NCI-H2107 treated with DMSO at 0.1 percent for 48 hours (cell line): ENCODE measurements around the gene SFTPA1.
"Not testable (repeated sequence)": the region's sequence is repeated elsewhere in the genome, so short reads cannot be mapped to it uniquely, and the experiment has no call there.

Experiments used
- DNase-seq: peaks from one replicate; lab custom pipeline; 2025; ENCODE audit not compliant: unreplicated experiment; lab: John Stamatoyannopoulos, UW

The SFTPA1 gene

DNA sequence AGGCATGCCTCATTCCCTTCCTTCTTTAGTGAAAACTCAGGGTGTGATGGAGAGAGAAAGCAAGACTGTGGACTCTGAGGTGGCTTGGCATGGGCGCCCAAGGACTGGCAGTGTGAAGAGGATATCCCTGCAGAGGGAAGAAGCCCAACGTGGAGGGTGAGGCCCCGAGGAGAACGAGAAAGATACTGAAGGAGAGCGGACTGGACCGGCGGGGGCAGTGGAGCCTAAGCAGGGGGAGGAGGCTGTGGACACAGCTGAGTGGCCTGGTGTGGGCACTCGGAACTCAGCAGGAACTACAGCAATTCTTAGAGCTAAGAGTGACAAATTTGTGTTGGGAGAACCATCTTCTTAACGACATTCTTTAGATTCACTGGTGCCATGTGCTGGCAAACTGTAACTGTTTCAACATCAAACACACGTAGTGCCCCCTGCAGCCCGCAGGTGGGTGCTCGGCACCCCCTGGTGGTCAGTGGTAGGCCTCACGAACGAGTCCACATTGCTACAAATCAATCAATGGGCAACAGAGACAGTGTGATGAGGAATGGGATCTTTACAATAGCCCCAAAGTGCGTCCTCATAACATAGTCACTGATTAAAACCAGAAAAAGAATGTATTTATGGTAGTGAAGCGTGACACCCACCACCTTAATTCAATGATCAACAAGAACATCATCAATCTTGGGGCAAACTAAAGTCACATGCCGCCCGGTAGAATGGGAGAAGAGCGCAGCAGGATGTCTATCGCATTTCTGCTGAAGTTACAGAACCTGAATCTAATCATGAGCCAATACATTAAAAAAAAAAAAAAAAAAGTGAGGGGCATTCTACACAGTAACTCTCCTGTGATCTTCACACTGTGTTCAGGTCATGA is 2.0 kb upstream of the SFTPA1 start:
- no peak for DNase-seq

GRCh38 chr10:79611193-79611976 is 646 bp downstream of the SFTPA1 start:
- DNase-seq, result not testable (repeated sequence)

DNA sequence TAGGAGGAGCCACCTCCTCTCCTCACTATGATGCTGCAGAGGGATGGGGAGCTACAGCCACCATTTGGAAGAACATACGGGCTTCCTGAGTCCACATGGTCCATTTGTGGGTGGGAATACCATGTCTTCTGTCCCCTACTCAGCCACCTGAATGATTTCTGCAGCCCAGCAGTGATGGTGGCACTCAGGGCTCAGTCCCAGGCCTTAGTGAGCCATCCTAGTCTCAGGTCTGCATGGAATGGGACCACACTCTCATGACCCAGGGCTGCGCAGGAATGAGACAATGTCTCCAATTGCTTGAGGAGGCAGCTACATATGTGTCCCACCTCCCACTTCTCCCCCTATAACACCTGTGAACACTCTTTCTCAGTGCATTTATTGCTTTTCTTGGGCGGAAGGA is 4.8 kb downstream of the SFTPA1 start:
- DNase-seq, result no peak

DNA sequence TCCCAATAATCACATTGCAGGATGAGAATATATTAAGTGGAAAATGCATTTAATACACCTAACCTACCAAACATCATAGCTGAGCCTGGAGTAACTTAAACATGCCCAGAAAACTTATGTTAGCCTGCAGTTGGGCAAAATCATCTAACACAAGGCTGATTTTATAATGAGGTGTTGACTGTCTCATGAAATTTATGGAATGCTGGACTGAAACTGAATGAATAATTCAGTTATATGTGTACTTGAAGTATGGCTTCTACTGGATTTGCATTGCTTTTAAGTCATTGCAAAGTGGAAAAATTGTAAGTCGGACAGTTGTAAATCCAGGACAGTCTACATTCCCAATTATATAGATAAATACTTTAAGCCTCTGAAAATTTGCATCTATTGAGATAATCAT is 5.4 kb downstream of the SFTPA1 start:
- no peak for DNase-seq

- not testable (repeated sequence) for DNase-seq
Measured at GRCh38 chr10:79623663-79624062, 12.9 kb downstream of the SFTPA1 start.

- DNase-seq, result no peak
Measured at GRCh38 chr10:79627075-79627474, 16.3 kb downstream of the SFTPA1 start.

DNA sequence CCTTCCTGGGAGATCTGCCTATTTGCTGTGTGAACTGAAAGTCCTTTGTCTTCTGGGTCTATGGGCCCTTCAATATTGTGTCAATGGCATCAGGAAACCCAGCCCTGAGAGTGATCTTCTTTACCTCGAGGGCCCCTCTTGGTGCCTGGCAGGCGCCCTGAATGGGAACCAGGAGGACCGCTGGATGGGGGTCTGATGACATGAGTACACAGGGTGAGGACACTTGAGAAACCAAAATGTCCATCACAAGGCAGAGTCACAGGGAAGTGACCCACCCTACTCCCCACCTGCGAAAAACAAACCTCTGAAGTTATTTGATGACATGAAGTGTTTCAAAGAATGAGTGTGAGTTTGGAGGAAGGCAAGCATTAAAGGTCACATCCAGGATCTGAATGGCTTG is 17.3 kb downstream of the SFTPA1 start:
- DNase-seq, result no peak

DNA sequence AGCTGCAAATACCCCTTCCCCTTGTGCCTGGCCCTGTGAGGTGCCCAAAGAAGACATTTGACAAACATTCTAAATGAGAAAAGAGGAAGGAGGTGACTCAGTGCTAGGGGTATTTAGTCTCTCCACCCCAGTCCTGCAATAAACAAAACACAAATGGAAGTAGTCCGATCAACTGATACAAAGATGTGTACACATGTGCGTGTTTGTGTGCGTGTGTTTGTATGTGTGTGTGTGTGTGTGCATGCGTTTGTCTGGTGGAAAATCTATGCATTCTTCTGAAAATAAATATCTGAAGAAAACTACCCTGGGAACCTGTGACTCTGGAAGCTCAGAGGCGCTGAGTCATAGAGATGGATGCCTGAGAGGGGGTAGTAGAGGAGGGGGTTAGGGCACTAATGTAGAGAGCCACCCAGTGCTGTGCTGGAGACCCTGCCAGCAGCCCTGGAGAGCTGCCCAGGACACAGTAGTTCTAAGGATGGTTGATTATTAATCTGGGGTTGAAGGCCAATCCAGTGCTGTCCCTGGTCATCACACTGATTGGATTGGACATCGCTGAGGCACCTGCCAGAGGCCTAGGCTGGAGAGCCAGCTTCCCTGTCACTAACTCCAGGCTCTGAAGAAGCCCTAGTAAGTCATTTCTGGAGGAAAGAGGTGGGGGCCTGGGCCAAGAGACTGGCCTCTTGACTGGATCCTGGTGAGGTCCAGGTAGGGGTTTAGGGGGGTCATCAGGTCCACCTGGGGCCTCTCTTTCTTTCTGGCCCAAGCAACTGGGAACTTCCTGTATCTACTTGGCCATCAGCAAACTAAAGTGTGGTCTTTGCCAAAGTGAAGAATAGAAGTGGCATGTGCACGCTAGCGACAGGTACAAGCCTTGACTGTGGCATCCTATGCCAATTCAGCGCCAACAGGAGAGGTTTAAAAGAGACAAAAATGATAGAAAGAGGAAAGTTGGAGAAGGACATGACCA is 18.5 kb downstream of the SFTPA1 start:
- DNase-seq, result no peak

DNA sequence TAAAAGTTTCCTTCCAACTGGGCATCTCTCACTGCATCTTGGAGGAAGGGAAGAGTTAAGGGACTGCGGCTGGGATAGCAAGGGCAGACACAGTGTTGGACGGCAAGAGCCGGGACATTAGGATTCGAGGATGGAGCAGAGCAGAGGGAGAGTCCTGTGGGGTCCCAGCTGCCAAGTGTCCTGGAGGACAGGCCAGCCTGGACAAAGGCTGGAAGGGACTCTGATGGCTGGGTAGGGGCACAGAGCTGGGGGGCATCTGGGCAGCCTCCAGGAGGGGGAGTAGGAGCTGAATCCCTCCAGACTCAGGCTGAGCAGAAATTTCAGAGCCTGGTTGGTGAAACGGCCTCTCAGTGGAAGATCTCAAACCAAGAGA is 19.2 kb downstream of the SFTPA1 start:
- no peak for DNase-seq

GRCh38 chr10:79636654-79637199 is 26.0 kb downstream of the SFTPA1 start:
- DNase-seq, result not testable (repeated sequence)

GRCh38 chr10:79638318-79638717 is 27.6 kb downstream of the SFTPA1 start:
- no peak for DNase-seq

DNA sequence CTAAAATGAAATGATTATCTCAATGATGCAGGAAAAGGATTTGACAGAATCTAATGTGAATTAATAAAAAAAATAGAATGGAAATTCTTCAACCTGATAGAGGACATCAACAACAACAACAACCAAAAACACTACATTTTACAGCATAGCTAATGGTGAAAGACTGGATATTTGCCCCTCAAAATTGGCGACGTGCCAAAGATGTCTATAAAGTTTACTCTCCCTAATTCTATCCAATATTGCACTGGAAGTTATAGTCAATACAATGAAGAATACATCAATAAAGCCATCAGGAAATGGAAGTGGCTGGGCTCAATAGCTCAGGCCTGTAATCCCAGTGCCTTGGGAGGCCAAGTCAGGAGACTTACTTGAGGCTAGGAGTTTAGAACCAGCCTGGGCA is 42.0 kb downstream of the SFTPA1 start:
- DNase-seq, result not testable (repeated sequence)

- not testable (repeated sequence) for DNase-seq
Measured at GRCh38 chr10:79663287-79663686, 52.5 kb downstream of the SFTPA1 start.

- not testable (repeated sequence) for DNase-seq
Measured at GRCh38 chr10:79664686-79665085, 53.9 kb downstream of the SFTPA1 start.
